ENCODE results near the gene IGSF11. TPM values are rescaled to one million over a fixed set of nuclear protein-coding genes. Genes with fewer than 3 reads are reported as not detected.

IGSF11 gene
- total RNA-seq, 4 donors from 2014 or later: 0.09 to 8.8 (median 0.47) TPM

DNA sequence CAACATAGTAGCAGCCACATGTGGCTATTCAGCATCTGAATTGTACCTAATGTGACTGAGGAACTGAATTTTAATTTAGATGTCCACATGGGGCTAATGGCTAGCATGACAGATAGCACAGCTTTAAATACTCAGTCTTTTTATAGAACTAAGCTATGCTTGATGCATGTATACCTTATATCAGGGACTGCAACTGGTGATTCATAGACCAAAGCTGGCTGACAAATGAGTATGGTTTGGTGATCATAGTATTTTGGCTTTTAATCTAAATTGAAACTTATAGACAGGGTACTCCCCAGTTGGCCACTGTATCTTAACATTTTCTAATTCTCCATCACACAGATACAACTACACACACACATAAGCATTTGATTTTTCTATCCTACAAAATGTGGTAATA, 83.6 kb downstream of the IGSF11 start:
- DNase-seq: no peak
- no peak for TF ChIP-seq CTCF (IDR thresholded peaks at IDR 0.05)
- TF ChIP-seq POLR2A (IDR thresholded peaks at IDR 0.05): no peak

GRCh38 chr3:118949113-118949760, 85.4 kb downstream of the IGSF11 start:
- Histone ChIP-seq H3K4me1 (peaks cover 0 to 11% (median 0%) of the 10 kb centered on the region in 3 donors), H3K27me3 (no peaks in the 10 kb centered on the region)
- no peak for DNase-seq

More for the DNA sequence above, 83.6 kb downstream of the IGSF11 start:
- no peak overlapping the region for H3K27ac ChIP-seq
- intact Hi-C loops (cut with DNase I): no loop called here
- H3K9me3 ChIP-seq: no peaks in the 10 kb centered on the region
- peaks cover 0 to 11% (median 0%) of the 10 kb centered on the region in 3 donors for H3K4me1 ChIP-seq
- H3K4me3 ChIP-seq: no peak overlapping the region
- H3K27me3 ChIP-seq: no peaks in the 10 kb centered on the region
- H3K36me3 ChIP-seq: no peaks in the 10 kb centered on the region

DNA sequence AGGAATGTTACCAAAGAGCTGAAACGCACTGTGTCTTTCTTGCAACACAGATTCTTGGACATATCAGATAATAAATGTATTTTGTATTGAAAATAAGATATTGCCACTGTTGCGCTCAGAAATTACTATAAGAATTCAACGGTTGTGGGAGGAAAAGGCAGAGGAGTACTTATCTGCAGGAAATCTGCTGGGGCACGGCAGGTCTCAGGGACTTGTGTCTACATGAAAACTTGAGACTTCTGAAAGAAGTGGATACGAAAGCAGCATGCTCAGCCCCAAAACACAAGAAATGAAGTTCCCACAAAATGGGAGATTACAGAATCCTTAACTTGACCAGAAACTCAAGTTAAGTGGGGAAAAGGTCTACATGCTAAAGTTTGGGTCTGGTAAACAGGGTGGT, 86.5 kb downstream of the IGSF11 start:
- H3K4me3 ChIP-seq: no peak overlapping the region
- H3K4me1 ChIP-seq: peaks cover 0 to 12% (median 0%) of the 10 kb centered on the region in 3 donors
- TF ChIP-seq POLR2A (IDR thresholded peaks at IDR 0.05) (no peak), CTCF (IDR thresholded peaks at IDR 0.05) (no peak)
- H3K36me3 ChIP-seq: no peaks in the 10 kb centered on the region
- DNase-seq: no peak
- no peak overlapping the region for H3K27ac ChIP-seq
- 29 to 47% methylated on average over 5 of the region's 5 CpGs for WGBS, 2 donors
- H3K9me3 ChIP-seq: no peaks in the 10 kb centered on the region
- no peaks in the 10 kb centered on the region for H3K27me3 ChIP-seq
- intact Hi-C loops (cut with DNase I): no loop called here

More at GRCh38 chr3:118949113-118949760, 85.4 kb downstream of the IGSF11 start:
- no peak for TF ChIP-seq CTCF (IDR thresholded peaks at IDR 0.05)
- no peaks in the 10 kb centered on the region for H3K9me3 ChIP-seq
- 13 to 29% methylated on average over 1 of the region's 1 CpG for WGBS, 2 donors
- H3K4me3 ChIP-seq: no peak overlapping the region
- no peaks in the 10 kb centered on the region for H3K36me3 ChIP-seq
- intact Hi-C loops (cut with DNase I): no loop called here
- H3K27ac ChIP-seq: no peak overlapping the region

DNA sequence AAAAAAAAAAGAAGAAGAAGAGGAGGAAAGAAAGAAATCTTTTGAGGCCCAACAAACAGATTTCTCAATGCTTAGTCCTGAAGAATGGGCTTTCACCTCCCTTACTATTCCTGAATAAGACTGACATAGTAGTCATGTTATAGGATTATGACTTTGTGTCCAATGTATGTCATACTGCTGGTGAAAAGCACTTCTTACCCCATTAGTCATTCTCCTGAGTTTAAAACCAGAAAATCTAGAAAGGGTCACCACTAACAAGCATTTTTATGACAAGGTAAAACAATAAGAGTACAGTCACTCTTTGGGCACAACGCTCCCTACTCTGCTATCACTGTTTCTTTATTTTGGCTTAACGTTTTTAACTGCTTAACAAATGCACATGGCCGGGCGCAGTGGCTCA, 88.2 kb downstream of the IGSF11 start:
- Histone ChIP-seq H3K4me1 (peaks cover 0 to 18% (median 0%) of the 10 kb centered on the region in 3 donors), H3K27me3 (no peaks in the 10 kb centered on the region), H3K4me3 (no peak overlapping the region), H3K9me3 (no peaks in the 10 kb centered on the region), H3K36me3 (no peaks in the 10 kb centered on the region), H3K27ac (no peak overlapping the region)
- intact Hi-C loops (cut with DNase I): no loop called here
- DNase-seq: no peak
- no peak for TF ChIP-seq POLR2A (IDR thresholded peaks at IDR 0.05)
- no peak for TF ChIP-seq CTCF (IDR thresholded peaks at IDR 0.05)
- 59 to 89% methylated on average over 4 of the region's 4 CpGs for WGBS, 2 donors

DNA sequence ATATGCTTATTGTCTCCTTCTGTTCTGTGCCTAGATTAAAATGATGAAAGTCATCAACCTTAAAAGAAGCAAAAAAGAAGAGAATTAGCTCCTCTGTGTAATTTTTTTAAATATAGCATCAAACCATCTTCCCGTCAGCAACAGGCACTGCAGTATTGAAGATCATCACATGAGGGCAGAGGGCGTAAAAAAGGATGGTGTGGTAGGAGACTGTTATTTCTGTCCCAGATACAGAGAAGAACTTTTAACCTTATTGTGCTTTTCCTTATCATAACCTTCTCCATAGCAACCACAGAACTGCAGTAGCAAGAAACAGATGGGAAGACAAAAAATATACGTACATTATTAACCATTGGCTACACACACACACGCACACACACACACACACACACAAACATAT, 88.8 kb downstream of the IGSF11 start:
- Histone ChIP-seq H3K36me3 (no peaks in the 10 kb centered on the region), H3K4me3 (no peak overlapping the region), H3K4me1 (peaks cover 0 to 18% (median 0%) of the 10 kb centered on the region in 3 donors), H3K27ac (no peak overlapping the region), H3K27me3 (no peaks in the 10 kb centered on the region), H3K9me3 (no peaks in the 10 kb centered on the region)
- intact Hi-C loops (cut with DNase I): no loop called here
- TF ChIP-seq POLR2A (IDR thresholded peaks at IDR 0.05) (no peak), CTCF (IDR thresholded peaks at IDR 0.05) (no peak)
- DNase-seq: no peak
- WGBS, 2 donors: 77 to 85% methylated on average over 4 of the region's 4 CpGs
